Pons (tissue), 1 donor: ENCODE measurements around the gene TAS1R1.

Source experiments
- DNase-seq: peaks from one replicate; pipeline ENCODE4 v3.0.0-alpha.2; 2016; ENCODE audit warnings: low spot score

The TAS1R1 gene

GRCh38 chr1:6554907-6555778 lies at the start of gene TAS1R1:
Gene TAS1R1 (plus strand): TSS chr1:6555307. CDS start chr1:6555374, 67 bp downstream.
- DNase-seq = peak; percentile 12

- DNase-seq = no peak
Observed at GRCh38 chr1:6505367-6506209, 49.5 kb upstream of the TAS1R1 start.

- no peak for DNase-seq
Observed at GRCh38 chr1:6506210-6507036, 48.7 kb upstream of the TAS1R1 start.

GRCh38 chr1:6507037-6507428 lies 48.1 kb upstream of the TAS1R1 start:
- peak; percentile 39 for DNase-seq

DNA sequence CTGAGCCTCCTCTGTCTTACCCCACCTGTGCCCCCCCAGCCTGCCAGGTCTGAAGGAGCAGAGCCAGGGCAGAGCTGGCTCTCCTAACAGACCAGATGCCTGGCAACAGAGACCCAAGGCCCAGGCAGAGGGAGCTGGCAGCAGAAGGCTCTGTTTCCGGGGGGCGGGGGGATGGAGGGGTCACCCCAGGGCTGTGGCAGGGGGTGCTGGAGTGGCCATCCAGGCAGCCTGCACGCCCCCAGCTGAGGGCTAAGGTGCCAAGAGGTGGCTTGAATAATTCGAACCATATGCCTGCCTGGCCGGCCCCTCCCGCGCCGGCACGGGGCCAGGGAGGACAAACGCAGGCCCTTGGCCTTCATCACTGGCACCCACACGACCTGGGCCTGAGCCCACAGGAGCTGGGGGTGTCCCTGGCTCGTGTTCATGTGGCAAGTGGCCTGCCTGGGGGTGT lies 47.6 kb upstream of the TAS1R1 start:
- DNase-seq = no peak

DNA sequence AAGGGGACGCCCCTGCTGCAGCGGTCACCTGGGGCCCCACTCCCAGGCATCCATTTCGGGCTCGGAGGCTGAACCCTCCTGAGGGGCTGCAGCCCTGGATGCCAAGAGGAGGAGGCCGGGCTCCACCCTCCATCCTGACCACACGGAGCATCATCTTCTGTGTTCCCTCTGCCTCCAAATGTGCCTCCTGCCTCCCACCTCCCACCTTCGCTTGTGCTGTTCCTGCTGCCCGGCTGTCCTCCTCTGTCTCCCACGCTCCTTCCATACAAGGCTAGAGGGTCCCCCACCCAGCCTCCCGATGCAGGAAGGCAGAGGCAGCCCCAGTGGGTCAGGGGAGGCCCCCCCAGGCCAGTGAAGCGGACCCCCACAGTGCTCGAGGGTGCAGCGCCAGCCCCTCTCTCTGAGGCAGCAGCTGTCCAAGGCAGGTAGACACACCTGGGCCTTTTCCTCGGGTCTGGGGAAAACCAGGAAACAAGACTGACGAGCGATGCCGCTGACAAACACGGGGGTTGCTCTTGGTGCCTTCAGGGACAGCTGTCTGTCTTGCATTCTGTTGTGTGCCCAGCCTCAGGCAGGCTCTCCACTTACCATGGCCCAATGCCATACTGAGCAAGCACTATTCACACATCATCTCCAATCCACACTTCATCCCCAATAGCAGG lies 46.8 kb upstream of the TAS1R1 start:
- DNase-seq = no peak

DNA sequence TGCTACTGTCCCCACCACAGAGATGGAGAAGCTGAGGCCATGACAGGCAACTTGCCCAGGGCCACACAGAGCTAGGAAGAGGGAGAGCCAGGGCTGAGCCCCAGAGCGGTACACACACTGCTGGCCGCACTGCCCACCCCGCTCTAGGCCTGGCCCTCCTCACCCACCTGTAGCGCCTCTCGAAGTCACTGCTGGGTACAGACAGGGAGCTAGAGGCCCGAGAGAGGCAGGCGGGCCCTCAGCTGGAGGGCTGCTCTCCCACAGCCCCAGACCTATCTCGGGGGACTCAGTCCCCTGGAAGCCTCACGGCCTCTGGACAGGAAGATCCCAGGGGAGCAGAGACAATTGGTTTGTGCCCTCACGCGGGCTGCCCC lies 46.3 kb upstream of the TAS1R1 start:
- DNase-seq = no peak

DNA sequence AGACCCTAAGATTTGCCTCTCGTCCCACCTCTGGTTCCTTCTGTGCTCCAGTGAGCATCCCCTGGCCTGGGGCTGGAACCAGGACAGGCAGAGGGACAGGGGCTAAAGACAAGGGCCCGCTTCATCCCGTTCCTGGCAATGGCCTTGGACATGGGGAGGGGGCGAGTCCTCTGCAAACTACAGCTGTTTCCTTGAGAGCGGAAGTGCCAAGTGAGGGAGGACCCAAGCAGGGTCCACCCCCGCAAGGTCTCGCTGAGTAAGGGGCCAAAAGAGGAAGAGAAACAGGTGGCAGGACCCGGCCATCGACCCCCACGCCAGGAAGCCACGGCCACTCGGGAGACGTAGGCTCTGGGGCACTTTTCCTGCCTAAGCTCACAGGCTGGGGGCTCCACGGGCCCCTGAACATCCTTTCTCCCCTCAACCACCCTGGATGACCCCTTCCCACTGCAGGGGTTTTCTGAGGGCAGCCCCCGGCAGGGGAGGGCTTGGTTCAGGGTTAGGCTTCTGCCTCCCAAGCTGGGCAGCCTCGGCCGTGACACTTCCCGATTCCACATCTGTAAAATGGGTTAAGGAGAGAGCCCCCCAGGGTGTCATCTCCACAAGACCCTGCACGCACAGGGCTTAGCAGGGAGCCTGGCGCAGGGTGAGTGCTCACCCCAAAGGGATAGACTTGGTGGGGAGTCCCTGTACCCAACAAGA lies 45.7 kb upstream of the TAS1R1 start:
- no peak for DNase-seq

- DNase-seq = peak; percentile 22
Observed at GRCh38 chr1:6509919-6510291, 45.2 kb upstream of the TAS1R1 start.

DNA sequence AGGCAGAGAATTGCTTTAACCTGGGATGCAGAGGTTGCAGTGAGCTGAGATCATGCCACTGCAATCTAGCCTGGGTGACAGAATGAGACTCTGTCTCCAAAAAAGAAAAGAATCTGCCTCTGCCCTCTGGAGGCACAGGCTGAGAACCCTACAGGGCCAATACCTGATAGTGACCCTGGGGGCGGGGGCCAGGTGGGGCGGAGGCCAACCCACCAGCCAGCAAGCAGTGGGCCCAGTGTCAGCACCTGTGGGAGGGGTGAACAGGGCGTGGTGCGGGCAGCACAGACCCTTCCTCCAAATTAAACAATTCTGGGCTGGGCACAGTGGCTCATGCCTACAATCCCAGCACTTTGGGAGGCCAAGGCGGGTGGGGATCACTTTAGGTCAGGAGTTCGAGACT lies 44.6 kb upstream of the TAS1R1 start:
- DNase-seq = no peak

GRCh38 chr1:6511056-6511455 lies 44.1 kb upstream of the TAS1R1 start:
- DNase-seq = no peak

DNA sequence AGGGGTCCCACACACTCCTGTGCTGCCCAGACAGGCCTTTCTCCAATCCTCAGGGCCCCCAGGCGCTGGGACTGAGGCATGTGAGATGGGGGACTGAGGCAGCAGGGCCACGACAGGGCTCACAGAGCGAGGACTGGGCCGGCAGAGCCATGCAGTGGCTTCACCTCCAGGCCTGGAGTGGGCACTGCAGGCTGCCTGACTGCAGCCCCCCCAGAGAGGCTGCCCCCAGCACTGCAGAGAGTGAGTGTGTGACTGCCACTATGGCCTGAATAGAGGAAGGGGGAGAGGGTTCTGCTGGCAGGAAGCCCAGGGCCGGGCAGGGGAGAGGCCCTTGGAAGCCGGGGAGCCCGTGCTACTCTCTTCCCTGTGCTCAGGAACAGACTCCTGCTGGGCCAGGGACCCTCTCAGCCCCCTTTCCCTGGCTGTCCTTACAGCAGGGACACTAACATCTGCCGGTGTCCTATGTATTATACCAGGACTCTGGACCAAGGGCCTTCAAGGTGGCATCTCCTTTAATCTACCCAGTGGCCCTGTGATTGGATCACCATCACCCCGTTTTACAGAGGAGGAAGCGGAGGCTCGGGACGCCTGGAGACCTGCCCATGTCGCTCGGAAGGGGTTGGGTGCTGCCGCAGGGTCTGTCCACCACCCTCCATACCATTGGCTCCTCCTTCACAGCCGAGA lies 43.4 kb upstream of the TAS1R1 start:
- DNase-seq = no peak

DNA sequence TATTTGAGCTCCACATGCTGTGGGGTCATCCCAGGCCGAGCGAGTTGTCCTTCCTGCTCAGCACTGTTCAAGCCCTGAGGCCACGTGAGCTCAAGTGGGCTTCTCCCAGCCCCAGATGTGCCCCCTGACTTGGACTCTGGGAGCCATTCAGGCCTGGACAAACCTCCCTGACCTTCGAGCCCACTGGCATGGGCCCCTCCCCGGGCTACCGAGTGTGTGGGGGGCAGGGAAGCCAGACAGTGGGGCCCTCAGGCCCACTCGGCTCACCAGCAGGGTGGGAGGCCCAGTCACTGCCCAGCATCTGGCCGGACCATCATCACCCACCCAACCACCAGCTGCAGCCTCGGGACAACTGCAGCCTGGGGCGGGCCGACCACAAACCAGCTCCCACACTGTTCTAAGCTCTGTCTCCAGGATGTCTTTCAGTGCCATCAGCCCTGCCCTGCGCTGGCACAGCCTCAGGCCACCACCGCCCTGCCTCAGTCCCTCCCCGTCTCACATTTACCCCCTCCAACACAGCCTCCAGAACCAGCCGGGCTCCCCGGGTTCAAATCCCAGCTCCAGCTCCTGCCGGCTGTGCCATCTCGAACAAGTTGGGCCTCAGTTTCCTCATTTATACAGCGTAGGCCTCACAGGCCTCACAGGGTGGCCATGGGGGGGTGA lies 42.7 kb upstream of the TAS1R1 start:
- DNase-seq = no peak

GRCh38 chr1:6512908-6513280 lies 42.2 kb upstream of the TAS1R1 start:
- no peak for DNase-seq

- no peak for DNase-seq
Observed at GRCh38 chr1:6513320-6513801, 41.7 kb upstream of the TAS1R1 start.

GRCh38 chr1:6515771-6516170 lies 39.3 kb upstream of the TAS1R1 start:
- no peak for DNase-seq

DNA sequence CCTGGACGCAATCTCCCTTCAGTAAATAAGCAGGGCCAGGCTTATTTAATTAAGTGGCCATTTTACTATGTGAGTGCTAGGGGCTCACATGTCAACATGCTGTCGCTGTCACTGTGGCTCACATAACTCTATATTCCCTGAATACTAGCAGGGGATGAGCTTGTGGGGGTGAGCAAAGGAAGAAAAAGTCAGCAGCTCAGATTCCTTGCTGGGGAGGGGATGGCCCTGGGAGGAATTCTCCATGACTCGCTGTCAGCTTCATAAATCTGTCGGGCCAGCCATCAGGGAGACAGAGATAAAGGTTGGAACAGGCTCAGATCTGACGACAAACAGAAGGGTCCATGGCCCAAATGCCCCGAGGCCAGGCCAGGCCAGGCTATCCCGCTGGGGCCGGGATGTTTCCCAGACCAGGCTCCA lies 37.7 kb upstream of the TAS1R1 start:
- no peak for DNase-seq

GRCh38 chr1:6519491-6519934 lies 35.6 kb upstream of the TAS1R1 start:
- DNase-seq = no peak

DNA sequence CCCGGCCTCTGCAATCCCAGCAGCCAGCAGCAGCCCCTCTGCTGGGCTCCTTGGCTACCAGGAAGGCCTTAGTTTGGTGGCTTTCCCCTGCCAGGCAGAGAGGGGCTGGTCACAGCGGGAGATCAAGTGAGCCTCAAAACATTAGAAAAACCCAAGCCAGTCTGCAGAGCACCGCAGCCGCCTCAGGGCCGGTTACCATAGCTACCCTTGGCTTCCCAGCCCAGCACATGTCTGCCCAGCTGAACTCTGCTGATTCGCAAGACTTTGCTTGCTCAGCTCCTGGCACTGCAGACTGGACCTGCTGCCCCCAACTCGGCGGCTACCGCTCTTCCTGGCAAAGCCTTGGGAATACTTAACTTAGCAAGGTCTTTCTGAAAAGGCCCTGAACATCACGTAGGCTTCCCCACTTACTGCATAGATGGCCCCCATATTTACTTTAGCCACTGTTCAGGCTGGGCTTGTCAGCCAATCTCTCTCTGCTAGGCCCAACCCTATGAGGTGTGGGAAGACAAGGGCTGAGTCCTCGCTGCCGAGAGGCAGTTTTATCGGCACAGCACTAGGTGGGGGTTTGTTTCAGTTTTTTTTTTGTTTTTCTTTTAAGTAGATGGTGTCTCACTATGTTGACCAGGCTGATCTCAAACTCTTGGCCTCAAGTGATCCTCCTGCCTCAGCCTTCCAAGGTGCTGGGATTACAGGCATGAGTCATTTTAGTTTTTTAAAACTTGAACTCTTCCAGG lies 35.0 kb upstream of the TAS1R1 start:
- DNase-seq = peak; percentile 32
